Loucy (cell line): ENCODE results near the gene KIAA1614.

Experiments
- EZH2phosphoT487 ChIP-seq: fragments of 200-600 bp; IDR thresholded peaks from 2 replicates; pipeline ENCODE4 v1.6.1; 2018; ENCODE audit warnings: antibody characterized with exemption, mild to moderate bottlenecking, moderate library complexity, borderline replicate concordance
- TF ChIP-seq, protein P1 (sequence below): fragments of 200-600 bp; sonication (generic); conservative IDR thresholded peaks from 2 replicates; pipeline ENCODE4 v1.5.1; 2014; ENCODE audit warnings: mild to moderate bottlenecking, antibody characterized with exemption, low read length

- TF ChIP-seq, protein P1, sequence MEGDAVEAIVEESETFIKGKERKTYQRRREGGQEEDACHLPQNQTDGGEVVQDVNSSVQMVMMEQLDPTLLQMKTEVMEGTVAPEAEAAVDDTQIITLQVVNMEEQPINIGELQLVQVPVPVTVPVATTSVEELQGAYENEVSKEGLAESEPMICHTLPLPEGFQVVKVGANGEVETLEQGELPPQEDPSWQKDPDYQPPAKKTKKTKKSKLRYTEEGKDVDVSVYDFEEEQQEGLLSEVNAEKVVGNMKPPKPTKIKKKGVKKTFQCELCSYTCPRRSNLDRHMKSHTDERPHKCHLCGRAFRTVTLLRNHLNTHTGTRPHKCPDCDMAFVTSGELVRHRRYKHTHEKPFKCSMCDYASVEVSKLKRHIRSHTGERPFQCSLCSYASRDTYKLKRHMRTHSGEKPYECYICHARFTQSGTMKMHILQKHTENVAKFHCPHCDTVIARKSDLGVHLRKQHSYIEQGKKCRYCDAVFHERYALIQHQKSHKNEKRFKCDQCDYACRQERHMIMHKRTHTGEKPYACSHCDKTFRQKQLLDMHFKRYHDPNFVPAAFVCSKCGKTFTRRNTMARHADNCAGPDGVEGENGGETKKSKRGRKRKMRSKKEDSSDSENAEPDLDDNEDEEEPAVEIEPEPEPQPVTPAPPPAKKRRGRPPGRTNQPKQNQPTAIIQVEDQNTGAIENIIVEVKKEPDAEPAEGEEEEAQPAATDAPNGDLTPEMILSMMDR: no peak
- TF ChIP-seq EZH2phosphoT487: no peak
Measured at GRCh38 chr1:180988253-180988752, 75.6 kb downstream of the KIAA1614 start.
